RKO (cell line): ENCODE results near the gene PAQR8.
"Not testable (repeated sequence)": the region's sequence is repeated elsewhere in the genome, so short reads cannot be mapped to it uniquely, and the experiment has no call there.

Source experiments
- DNase-seq: peaks from one replicate; pipeline ENCODE4 v3.0.0-alpha.2; 2016; ENCODE audit warnings: low spot score

The PAQR8 gene

GRCh38 chr6:52377538-52378221 is 15.7 kb downstream of the PAQR8 start:
- DNase-seq: no peak

DNA sequence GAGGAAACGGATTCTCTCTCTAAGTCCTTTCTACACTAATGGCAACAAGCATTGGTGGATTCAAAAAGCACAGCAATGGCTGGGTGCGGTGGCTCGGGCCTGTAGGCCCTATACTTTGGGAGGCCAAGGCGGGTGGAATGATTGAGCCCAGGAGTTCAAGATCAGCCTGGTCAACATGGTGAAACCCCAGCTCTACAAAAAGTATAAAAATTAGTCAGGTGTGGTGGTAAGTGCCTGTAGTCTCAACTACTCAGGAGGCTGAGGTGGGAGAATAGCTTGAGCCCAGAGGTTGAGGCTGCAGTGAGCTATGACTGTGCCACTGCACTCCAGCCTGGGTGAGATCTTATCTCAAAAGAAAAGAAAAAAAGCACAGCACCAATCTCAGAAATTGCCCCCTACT is 19.3 kb downstream of the PAQR8 start:
- no peak for DNase-seq

DNA sequence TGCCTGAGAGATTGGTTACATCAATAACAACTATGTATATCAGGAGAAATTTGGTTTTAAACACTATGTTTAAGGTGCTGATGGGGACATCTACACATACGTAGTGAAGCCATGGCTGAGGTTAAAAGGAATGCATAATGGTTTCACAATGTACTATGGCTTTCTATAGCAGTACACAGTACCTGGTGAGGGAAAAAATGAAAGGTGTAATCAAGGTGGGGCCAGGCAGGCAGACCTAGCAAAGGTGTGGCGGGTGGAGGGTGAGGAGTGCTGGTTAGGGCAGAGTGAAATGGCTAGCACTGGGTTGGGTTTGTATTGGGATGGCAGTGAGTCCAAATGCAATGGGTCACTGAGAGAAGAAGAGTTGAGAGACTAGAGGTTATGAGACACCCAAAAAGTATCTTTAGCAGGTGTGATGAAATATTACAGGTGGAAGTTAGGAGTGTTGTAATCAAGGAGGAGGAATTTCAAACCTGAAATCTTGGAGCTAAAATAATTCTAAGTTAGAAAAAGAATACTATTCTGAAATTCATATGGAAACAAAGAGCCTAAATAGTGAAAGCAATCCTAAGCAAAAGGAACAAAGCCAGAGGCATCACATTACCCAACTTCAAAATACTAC is 22.3 kb downstream of the PAQR8 start:
- DNase-seq: no peak

GRCh38 chr6:52385074-52385473 is 23.1 kb downstream of the PAQR8 start:
- DNase-seq: no peak

GRCh38 chr6:52388119-52388518 is 26.2 kb downstream of the PAQR8 start:
- not testable (repeated sequence) for DNase-seq

GRCh38 chr6:52388790-52389189 is 26.8 kb downstream of the PAQR8 start:
- no peak for DNase-seq

GRCh38 chr6:52389264-52389625 is 27.3 kb downstream of the PAQR8 start:
- DNase-seq: no peak

DNA sequence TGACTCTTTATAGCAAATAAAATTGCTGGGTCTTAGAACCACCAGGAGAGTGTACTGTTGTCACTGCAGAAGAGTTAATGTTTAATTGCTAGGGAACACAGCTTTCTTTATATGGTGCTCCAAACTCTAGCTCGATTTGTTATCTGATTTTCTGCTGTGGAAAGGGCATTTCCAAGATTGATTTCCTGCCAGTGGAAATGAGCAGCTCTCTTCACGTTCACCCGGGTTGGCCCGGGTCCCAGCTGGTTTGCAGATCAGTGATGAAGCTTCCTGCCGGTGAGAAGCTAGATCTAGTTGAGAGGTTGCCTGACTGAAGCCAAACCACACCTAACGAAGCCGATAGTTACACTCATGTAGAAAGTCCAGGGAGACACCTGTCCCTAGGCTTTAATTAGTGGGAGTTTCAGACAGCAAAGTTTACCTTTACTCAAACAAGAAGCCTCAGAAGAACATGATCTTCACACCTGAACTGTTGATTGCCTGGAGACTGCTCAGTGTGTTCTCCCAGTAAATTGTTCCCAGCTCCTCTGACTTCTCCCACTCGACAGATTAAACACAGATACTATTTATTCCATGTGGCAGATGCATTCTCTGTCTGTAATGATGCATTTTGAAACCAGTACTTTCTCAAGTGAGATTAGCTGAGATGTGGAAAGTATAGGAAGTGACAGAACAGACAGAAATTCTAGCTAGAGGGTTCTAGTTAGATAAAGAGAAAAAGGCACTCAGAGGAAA is 27.8 kb downstream of the PAQR8 start:
- DNase-seq: no peak

- peak; percentile 63 for DNase-seq
These were observed 28.4 kb downstream of the PAQR8 start for GRCh38 chr6:52390361-52390727.

- DNase-seq: no peak
These were observed 29.6 kb downstream of the PAQR8 start for GRCh38 chr6:52391599-52391998.

DNA sequence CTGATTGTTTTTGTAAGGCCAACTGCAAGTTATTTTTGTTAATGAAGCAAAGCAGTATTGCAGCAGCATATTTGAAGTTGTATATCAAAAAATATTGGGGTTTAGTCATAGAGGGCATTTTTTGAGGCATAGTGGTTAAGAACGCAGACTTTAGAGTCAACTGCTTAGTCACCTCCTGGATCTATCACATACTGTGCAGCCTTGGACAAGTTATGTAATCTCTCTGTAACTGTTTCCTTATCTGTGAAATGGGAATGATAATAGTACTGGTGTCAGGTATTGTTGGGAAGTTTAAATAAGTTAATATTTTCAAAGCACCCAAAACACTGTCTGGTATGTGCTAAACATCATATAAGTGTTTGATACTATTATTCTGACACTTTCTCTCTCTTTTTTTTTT is 31.0 kb downstream of the PAQR8 start:
- peak; percentile 67 for DNase-seq

- DNase-seq: no peak
These were observed 31.8 kb downstream of the PAQR8 start for GRCh38 chr6:52393780-52394179.

GRCh38 chr6:52394251-52394666 is 32.3 kb downstream of the PAQR8 start:
- no peak for DNase-seq

GRCh38 chr6:52395969-52396368 is 34.0 kb downstream of the PAQR8 start:
- DNase-seq: no peak

DNA sequence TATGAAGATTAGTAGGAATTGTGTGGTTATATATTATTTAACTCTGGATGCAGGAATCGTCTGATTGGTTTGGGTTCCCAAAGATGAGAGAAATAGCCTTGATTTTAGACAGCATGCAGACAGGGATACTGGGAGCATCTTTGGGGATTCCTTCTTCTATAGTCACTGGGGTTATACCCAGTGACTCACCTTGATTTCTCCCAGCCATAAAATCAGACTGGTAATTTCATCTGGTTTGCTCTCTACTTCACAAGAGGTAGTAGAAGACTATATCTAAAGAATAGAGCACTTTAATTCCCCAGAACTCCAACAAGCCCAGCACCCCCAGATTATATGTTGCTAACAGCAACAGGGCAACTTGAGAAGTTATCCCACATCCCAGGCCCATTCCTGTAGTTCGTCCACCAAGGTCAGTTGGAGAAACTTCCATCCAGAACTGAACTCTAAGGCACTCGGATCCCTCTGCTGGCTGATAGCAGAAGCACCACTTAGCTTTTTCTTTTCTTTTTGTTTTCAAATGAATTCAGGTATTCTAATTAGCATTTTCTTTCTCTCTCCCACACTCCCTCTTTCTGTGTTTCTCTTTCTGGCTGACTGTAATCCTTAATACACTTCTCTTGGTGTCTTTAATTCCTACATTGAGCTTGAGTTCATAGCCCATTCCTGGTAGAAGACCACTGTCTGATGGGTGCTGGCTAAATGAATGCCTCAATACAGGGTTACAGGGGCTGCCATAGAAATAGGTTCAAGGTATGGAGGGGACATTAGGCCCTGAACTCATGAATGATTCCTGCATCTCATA is 37.8 kb downstream of the PAQR8 start:
- peak; percentile 75 for DNase-seq

DNA sequence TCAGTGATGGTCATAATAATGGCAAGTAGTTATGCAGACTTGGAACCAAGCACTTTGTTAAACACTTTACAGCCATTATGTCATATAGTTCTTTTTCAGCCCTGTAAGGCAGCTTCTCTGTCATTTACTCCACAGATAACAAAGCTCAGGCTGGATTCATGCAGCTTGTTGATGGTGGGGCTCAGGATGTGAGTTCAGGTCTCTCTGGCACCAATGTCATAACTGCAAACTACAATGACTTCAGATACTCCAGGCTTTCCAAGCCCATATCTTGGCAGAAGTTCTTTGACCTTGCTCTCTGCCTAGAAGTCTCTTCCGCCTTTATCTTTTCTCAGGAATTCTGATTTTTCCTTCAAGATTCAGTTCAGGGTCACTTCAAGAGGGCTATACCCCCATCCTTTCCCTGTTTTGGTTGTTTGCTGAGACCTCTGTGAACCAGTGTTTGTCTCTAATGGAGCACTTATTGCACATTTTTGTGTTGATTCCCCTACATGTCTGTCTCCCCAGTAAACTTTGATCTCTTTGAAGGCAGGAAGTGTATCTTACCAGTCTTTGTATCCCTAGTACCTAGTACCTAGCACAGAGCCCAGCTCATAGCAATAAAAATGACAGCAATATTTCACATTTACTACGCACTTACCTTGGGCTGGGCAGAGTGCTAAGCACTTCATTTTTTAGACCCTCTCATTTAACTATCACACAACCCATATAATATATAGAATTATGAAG is 38.5 kb downstream of the PAQR8 start:
- DNase-seq: no peak

DNA sequence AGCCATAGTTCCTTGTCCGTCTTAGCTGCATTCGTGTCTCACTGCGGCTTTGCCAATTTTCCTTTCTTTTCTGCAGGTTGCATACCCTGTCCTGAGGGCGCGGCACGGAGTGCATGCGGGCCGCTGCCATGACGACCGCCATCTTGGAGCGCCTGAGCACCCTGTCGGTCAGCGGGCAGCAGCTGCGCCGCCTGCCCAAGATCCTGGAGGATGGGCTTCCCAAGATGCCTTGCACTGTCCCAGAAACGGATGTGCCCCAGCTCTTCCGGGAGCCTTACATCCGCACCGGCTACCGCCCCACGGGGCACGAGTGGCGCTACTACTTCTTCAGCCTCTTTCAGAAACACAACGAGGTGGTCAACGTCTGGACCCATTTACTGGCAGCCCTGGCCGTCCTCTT is 41.1 kb downstream of the PAQR8 start:
- no peak for DNase-seq

GRCh38 chr6:52403627-52404026 is 41.7 kb downstream of the PAQR8 start:
- DNase-seq: no peak

DNA sequence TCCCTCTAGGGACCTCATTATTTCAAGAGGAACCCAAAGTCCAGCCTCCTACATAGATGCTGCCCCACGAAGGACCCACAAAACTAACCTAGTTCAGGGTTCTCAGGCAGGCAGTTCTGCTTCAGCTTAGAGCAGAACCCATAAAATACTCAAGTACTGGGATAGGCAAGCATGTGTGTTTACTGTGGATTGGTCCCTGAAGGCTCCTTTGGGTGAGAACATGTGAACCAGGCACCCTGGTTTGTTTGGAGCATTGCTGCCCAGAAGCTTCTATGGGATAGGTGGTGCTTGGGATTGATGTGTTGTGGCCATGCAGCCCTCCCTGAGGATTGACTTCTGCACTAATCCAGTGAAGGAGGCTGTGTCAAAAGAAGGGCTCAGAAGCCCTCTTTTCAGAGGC is 43.3 kb downstream of the PAQR8 start:
- DNase-seq: no peak

DNA sequence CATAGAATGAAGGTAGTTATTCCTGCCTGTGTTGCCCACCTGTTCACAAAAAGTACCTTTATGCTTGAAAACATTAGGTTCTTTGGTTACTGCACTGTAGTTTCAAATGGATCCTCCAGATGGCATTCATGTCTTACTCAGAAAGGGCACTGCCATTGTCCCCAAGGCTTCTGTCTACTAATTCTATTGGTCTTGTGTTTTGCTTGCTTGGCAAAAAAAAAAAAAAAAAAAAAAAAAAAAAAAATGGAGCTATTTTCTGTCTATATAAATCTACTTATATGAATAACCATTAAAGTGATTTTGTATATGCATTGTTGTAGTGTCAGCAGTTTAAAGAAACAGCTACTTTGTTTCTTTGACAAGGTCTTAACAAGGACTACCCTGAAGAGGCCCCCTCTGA is 45.5 kb downstream of the PAQR8 start:
- peak; percentile 72 for DNase-seq

DNA sequence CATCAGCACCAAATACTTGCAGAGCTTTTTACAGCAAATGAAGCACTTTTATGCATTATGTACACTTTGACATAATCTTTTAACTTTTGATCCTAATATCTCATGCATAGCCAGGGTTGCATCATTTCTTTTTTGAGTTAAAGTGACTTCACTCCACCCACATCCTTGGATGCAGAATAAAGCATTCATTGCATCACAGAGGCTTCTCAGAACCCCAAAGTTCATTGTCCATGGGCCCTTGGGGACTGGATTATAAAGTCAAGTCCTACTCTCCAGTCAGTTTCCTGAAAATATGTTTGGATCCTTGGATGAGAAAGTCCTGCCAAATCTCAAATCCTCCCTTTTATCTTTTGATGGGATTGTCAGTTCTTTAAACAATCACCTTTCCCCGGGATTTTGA is 47.5 kb downstream of the PAQR8 start:
- DNase-seq: no peak

- no peak for DNase-seq
These were observed 49.0 kb downstream of the PAQR8 start for GRCh38 chr6:52410979-52411378.
